Natural killer cell (primary cell): Measurements from ENCODE around the gene TMEM125. TPM values are rescaled to one million over a fixed set of nuclear protein-coding genes. Genes with fewer than 3 reads are reported as not detected.

Experiments
- ATAC-seq, 3 donors: fragments of 150-1000 bp in 2 of 3; fragments of 200-7000 bp in 1 of 3; cut with Tn5 transposase; 1 replicate in 1 of 3; 2 replicates in 2 of 3; pipeline ENCODE4 v1.10.0; 2021; ENCODE audit warnings: mild to moderate bottlenecking in 2 of 3, moderate library complexity in 2 of 3
- DNase-seq, 2 donors: peaks; one replicate each; pipeline versions ENCODE4 v3.0.0 to v3.0.0-alpha.2; 2013 to 2021; ENCODE audit warnings: mixed read lengths in 1 of 2
- H3K27ac ChIP-seq: one replicate; pipeline ENCODE4 v1.5.1; 2013; ENCODE audit warnings: mild to moderate bottlenecking, low read length
- H3K27me3 ChIP-seq: one replicate; pipeline ENCODE4 v1.6.1; 2013; ENCODE audit warnings: low read length; ENCODE audit not compliant: control insufficient read depth, insufficient read depth
- H3K36me3 ChIP-seq: one replicate; pipeline ENCODE4 v1.6.1; 2013; ENCODE audit warnings: low read length; ENCODE audit not compliant: control insufficient read depth, insufficient read depth
- H3K4me1 ChIP-seq: one replicate; pipeline ENCODE4 v1.6.1; 2013; ENCODE audit warnings: low read length; ENCODE audit not compliant: control insufficient read depth, insufficient read depth
- H3K4me3 ChIP-seq: one replicate; pipeline ENCODE4 v1.5.1; 2013; ENCODE audit warnings: low read length
- H3K9me3 ChIP-seq: one replicate; pipeline ENCODE4 v1.6.1; 2013; ENCODE audit warnings: low read length; ENCODE audit not compliant: control insufficient read depth, insufficient read depth
- H3K27ac Mint-ChIP-seq, 2 donors: one replicate each; pipeline ENCODE4 v1.8.0; 2022; ENCODE audit warnings: mild to moderate bottlenecking in 2 of 2, mixed read lengths in 2 of 2, moderate library complexity in 1 of 2
- H3K27me3 Mint-ChIP-seq, 2 donors: one replicate each; pipeline ENCODE4 v1.8.0; 2022; ENCODE audit warnings: low read depth in 2 of 2, mixed read lengths in 2 of 2
- H3K36me3 Mint-ChIP-seq: one replicate; pipeline ENCODE4 v1.8.0; 2022; ENCODE audit warnings: mixed read lengths
- H3K4me1 Mint-ChIP-seq, 2 donors: one replicate each; pipeline ENCODE4 v1.8.0; 2022; ENCODE audit warnings: mixed read lengths in 2 of 2
- H3K4me3 Mint-ChIP-seq: one replicate; pipeline ENCODE4 v1.8.0; 2022; ENCODE audit warnings: mild to moderate bottlenecking, moderate library complexity, mixed read lengths
- H3K9me3 Mint-ChIP-seq, 2 donors: one replicate each; pipeline ENCODE4 v1.8.0; 2022; ENCODE audit warnings: mixed read lengths in 2 of 2
- WGBS: methylation state at CpG from one replicate; pipeline ENCODE4 v1.1.7; 2013; ENCODE audit warnings: missing lambda C conversion rate; ENCODE audit not compliant: insufficient coverage; 5-methylcytosine and 5-hydroxymethylcytosine counted together
- intact Hi-C: fragments of 100-400 bp; cut with micrococcal nuclease; formaldehyde crosslinking; loops from one replicate; pipeline ENCODE4 v1.14.2; 2022
- total RNA-seq, 4 donors: library from RNA; stranded (reverse); fragments of 120-200 nt in 1 of 4; gene quantifications; one replicate each; pipeline versions ENCODE4 v1.2.3 to v1.2.4, GENCODE V29; 2013 to 2022
- TF ChIP-seq, protein P1 (sequence below): fragments of 200-600 bp; IDR thresholded peaks from one replicate; pipeline ENCODE4 v1.8.0; 2022; ENCODE audit warnings: antibody characterized with exemption

TMEM125 gene
- total RNA-seq, 3 donors from 2014 or later (not counting 1 experiment from before 2014, with no cell fraction given) = not detected

DNA sequence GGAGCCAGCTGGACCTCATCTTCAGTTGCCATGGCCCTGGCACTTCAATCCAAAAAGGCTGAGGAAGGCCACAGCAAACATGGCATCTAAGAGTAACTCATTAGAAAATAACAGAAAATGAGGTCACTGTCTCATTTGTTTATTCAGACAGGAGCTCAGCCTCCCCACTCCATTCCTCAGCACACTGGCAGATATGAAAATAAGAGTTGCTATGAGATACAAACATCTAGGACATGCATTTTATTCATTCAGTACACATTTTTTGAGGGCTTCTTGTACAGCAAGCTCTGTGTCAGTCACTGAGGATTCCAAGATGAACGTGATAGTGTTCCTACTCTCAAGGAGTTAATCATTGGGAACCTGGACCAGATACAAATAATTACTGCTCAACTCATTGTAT lies 32.7 kb upstream of the TMEM125 start:
- H3K9me3 Mint-ChIP-seq = no peaks in the 10 kb centered on the region
- intact Hi-C loops = no loop called here
- Histone ChIP-seq H3K27ac (no peak overlapping the region), H3K27me3 (no peaks in the 10 kb centered on the region), H3K36me3 (no peaks in the 10 kb centered on the region), H3K4me1 (peaks cover 4% of the 10 kb centered on the region), H3K4me3 (no peak overlapping the region), H3K9me3 (no peaks in the 10 kb centered on the region)
- TF ChIP-seq, protein P1, sequence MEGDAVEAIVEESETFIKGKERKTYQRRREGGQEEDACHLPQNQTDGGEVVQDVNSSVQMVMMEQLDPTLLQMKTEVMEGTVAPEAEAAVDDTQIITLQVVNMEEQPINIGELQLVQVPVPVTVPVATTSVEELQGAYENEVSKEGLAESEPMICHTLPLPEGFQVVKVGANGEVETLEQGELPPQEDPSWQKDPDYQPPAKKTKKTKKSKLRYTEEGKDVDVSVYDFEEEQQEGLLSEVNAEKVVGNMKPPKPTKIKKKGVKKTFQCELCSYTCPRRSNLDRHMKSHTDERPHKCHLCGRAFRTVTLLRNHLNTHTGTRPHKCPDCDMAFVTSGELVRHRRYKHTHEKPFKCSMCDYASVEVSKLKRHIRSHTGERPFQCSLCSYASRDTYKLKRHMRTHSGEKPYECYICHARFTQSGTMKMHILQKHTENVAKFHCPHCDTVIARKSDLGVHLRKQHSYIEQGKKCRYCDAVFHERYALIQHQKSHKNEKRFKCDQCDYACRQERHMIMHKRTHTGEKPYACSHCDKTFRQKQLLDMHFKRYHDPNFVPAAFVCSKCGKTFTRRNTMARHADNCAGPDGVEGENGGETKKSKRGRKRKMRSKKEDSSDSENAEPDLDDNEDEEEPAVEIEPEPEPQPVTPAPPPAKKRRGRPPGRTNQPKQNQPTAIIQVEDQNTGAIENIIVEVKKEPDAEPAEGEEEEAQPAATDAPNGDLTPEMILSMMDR = no peak
- H3K27me3 Mint-ChIP-seq = peaks cover 0 to 3% of the 10 kb centered on the region in 2 donors
- H3K4me1 Mint-ChIP-seq = no peaks in the 10 kb centered on the region
- no peak overlapping the region for H3K27ac Mint-ChIP-seq
- no peaks in the 10 kb centered on the region for H3K36me3 Mint-ChIP-seq
- no peak for DNase-seq
- no peak for ATAC-seq
- WGBS = 85% methylated on average over 1 of the region's 1 CpG
- no peak overlapping the region for H3K4me3 Mint-ChIP-seq

DNA sequence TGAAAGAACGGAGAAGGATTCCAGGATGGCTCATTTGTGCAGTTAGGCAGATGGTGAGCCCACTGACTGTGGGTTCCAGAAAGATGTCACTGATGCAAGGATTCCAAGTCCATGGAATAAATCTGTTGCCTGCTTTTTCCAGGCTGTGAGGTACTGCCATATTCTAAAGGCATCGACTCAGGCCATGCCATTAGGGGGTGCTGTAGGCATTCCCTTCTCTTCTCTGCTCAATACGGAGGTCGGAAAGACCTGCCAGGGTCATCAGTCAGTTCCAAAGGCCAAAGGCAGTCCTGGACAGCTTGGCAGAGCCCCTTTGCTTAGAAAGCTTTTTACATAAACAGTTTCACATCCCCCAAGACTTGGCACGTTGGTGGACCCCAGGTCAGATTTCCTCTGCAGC lies 31.7 kb upstream of the TMEM125 start:
- no peaks in the 10 kb centered on the region for H3K36me3 Mint-ChIP-seq
- no peaks in the 10 kb centered on the region for H3K9me3 Mint-ChIP-seq
- H3K27me3 Mint-ChIP-seq = peaks cover 0 to 4% of the 10 kb centered on the region in 2 donors
- no peak overlapping the region for H3K4me3 ChIP-seq
- intact Hi-C loops = no loop called here
- no peak overlapping the region for H3K27ac Mint-ChIP-seq
- no peak overlapping the region for H3K4me3 Mint-ChIP-seq
- H3K4me1 Mint-ChIP-seq = no peaks in the 10 kb centered on the region
- H3K36me3 ChIP-seq = no peaks in the 10 kb centered on the region
- DNase-seq (peak in 1 of 2 donors; percentile 45), ATAC-seq (no peak)
- peaks cover 4% of the 10 kb centered on the region for H3K4me1 ChIP-seq
- H3K27me3 ChIP-seq = no peaks in the 10 kb centered on the region
- H3K27ac ChIP-seq = no peak overlapping the region
- H3K9me3 ChIP-seq = no peaks in the 10 kb centered on the region
- TF ChIP-seq, protein P1 = no peak
- WGBS = 30% methylated on average over 5 of the region's 5 CpGs

DNA sequence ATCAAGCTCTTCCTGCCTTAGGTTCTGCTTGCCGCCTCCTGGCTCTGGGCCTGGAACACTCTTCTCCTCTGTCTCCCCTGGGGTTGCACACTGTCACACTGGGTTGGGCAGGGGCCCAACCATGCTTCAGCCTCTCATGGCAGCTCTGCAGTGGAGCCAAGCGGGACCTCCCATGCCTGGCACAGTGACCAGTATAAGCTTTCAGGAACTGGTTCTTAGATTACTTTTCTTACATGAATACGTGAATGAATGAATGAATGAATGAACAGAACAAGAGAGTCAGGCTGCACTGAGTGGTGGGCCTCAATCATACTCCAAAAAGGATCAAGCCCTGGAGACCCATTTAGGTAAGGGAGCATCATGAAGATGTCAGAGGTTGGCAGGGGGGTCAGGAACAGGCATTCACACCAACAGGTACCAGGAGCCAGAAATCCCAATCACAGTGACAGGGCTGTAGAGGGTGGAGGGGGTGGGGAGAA lies 30.8 kb upstream of the TMEM125 start:
- no peaks in the 10 kb centered on the region for H3K4me1 Mint-ChIP-seq
- Histone ChIP-seq H3K36me3 (no peaks in the 10 kb centered on the region), H3K4me1 (peaks cover 4% of the 10 kb centered on the region), H3K27me3 (no peaks in the 10 kb centered on the region), H3K27ac (no peak overlapping the region), H3K4me3 (no peak overlapping the region), H3K9me3 (no peaks in the 10 kb centered on the region)
- H3K27ac Mint-ChIP-seq = no peak overlapping the region
- no peaks in the 10 kb centered on the region for H3K9me3 Mint-ChIP-seq
- TF ChIP-seq, protein P1 = no peak
- DNase-seq (no peak), ATAC-seq (no peak)
- H3K4me3 Mint-ChIP-seq = no peak overlapping the region
- 81% methylated on average over 3 of the region's 3 CpGs for WGBS
- H3K27me3 Mint-ChIP-seq = peaks cover 0 to 2% of the 10 kb centered on the region in 2 donors
- H3K36me3 Mint-ChIP-seq = no peaks in the 10 kb centered on the region
- intact Hi-C loops = no loop called here

DNA sequence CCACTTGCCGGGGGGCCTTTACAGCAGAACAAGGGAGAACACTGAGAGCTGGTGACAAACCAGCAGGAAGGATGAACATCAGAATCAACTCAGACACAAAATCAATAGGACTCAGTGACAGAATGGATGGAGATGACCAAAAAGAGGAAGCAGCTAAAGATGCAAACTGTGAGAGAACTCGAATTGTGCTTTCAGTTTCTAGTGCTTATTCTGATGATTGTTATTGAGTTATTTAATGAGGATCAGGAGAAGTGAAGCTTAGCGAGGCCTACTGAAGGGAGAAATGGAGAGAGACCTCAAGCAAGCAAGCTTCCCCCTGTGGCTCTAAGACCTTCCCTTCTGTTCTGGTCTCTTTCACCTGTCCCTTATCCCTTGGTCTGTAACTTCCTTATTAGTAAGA lies 30.3 kb upstream of the TMEM125 start:
- H3K9me3 ChIP-seq = no peaks in the 10 kb centered on the region
- 25% methylated on average over 3 of the region's 3 CpGs for WGBS
- Mint-ChIP-seq H3K4me3 (no peak overlapping the region), H3K27ac (no peak overlapping the region), H3K27me3 (peaks cover 0 to 2% of the 10 kb centered on the region in 2 donors), H3K36me3 (no peaks in the 10 kb centered on the region), H3K4me1 (no peaks in the 10 kb centered on the region), H3K9me3 (no peaks in the 10 kb centered on the region)
- no peak overlapping the region for H3K4me3 ChIP-seq
- H3K36me3 ChIP-seq = no peaks in the 10 kb centered on the region
- peaks cover 4% of the 10 kb centered on the region for H3K4me1 ChIP-seq
- TF ChIP-seq, protein P1 = no peak
- DNase-seq (no peak), ATAC-seq (no peak)
- H3K27ac ChIP-seq = no peak overlapping the region
- intact Hi-C loops = no loop called here
- no peaks in the 10 kb centered on the region for H3K27me3 ChIP-seq
